A549 treated with GW870086 at 1 μM for 4 hours (cell line): ENCODE measurements around the gene GASK1B. TPM values are rescaled to one million over a fixed set of nuclear protein-coding genes. Genes with fewer than 3 reads are reported as not detected.

Source experiments
- total RNA-seq: library from RNA; stranded (reverse); fragments of 200-300 nt; extraction: Qiagen RNA extraction; gene quantifications from 5 replicates; pipeline ENCODE4 v1.2.3, GENCODE V29; 2022; ENCODE audit warnings: low read depth

GASK1B gene
- 0.26 to 0.67 TPM (median 0.34 TPM) in 5 replicates for total RNA-seq

GRCh38 chr4:158172261-158173258 lies at the start of gene GASK1B:
GASK1B (minus strand) TSS chr4:158173025; CDS start chr4:158171375, 1,650 bp downstream.

GRCh38 chr4:158209825-158210807 lies 37.3 kb upstream of the GASK1B start, which contains the start of gene TMEM144:
TMEM144 (plus strand) TSS chr4:158210486; CDS start chr4:158212668, 2,182 bp downstream.

Other genes with a start within 250 kb of the GASK1B start
- 3.4 to 3.7 TPM (median 3.6 TPM) in 5 replicates for gene TMEM144, start 37.5 kb upstream of the GASK1B start, total RNA-seq